Measurements from ENCODE around the gene LRMDA. TPM values are rescaled to one million over a fixed set of nuclear protein-coding genes. Genes with fewer than 3 reads are reported as not detected.
A peak's percentile ranks its signal among the peaks of the same experiment; 100 is the strongest.

The LRMDA gene
- total RNA-seq, 2 donors from 2014 or later = 12.2 to 25.4 TPM

- intact Hi-C loops (cut with DNase I) = no loop called here
Observed at GRCh38 chr10:75803816-75804552, 372.6 kb downstream of the LRMDA start.

DNA sequence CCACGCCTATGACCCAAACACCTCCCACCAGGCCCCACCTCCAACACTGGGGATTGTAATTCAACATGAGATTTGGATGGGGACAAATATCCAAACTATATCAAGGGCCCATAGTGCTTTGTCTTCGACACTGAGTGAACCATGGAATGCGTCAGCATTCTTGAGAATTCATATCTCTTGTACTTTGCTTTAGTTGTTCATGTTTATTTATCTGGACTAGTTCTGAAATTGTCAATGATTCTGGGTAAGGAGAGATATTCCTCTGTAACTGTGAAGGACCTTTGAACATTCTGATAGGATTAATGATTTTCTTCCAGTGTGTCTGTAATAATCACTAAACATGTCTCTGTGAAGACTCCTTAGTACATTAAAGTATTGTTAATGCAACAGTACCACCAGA is 374.8 kb downstream of the LRMDA start:
- 55 to 68% methylated on average over 3 of the region's 3 CpGs for WGBS, 2 donors

More at GRCh38 chr10:75803816-75804552, 372.6 kb downstream of the LRMDA start:
- H3K4me1 ChIP-seq = peaks cover 39% of the 10 kb centered on the region
- DNase-seq (peak; percentile 31 to 51 (median 40)), ATAC-seq (peak; percentile 29)
- no peaks in the 10 kb centered on the region for H3K27me3 ChIP-seq
- no peaks in the 10 kb centered on the region for H3K36me3 ChIP-seq (replicated peaks in 1 of 2; ENCODE audit: insufficient read depth in 1 of 2, low read depth in 2 of 2)
- no peaks in the 10 kb centered on the region for H3K9me3 ChIP-seq
- no peak overlapping the region for H3K4me3 ChIP-seq
- 66 to 72% methylated on average over 14 of the region's 14 CpGs for WGBS, 2 donors
- H3K27ac ChIP-seq = peak overlapping the region in 1 of 4 donors; percentile 67
- TF ChIP-seq, protein P1, sequence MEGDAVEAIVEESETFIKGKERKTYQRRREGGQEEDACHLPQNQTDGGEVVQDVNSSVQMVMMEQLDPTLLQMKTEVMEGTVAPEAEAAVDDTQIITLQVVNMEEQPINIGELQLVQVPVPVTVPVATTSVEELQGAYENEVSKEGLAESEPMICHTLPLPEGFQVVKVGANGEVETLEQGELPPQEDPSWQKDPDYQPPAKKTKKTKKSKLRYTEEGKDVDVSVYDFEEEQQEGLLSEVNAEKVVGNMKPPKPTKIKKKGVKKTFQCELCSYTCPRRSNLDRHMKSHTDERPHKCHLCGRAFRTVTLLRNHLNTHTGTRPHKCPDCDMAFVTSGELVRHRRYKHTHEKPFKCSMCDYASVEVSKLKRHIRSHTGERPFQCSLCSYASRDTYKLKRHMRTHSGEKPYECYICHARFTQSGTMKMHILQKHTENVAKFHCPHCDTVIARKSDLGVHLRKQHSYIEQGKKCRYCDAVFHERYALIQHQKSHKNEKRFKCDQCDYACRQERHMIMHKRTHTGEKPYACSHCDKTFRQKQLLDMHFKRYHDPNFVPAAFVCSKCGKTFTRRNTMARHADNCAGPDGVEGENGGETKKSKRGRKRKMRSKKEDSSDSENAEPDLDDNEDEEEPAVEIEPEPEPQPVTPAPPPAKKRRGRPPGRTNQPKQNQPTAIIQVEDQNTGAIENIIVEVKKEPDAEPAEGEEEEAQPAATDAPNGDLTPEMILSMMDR (IDR thresholded peaks at IDR 0.05) = peak in 3 of 7 experiments; percentile 13 to 26 (median 20)
- TF ChIP-seq POLR2A (IDR thresholded peaks at IDR 0.05) = no peak

DNA sequence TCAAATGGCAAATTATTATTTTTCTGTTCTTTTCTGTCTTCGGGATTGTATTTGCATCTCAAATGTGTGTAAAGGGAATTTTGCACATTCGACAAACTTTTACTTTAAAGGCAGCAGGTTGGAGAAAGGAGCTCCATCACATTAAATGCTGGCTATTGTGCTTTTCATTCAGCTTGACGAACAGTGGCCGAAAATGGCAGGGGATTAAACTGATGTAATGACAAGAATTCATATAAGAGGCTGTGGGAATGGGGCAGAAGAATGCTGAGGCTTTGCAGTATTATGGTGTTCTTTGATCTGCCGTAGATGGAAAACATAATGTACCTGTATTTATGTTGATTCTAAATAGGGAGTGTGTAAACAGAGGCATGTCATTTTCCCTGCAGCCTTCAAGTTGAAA is 376.0 kb downstream of the LRMDA start:
- ATAC-seq (no peak), DNase-seq (no peak)
- 88 to 93% methylated on average over 5 of the region's 5 CpGs for WGBS, 2 donors
- Histone ChIP-seq H3K4me3 (no peak overlapping the region), H3K9me3 (no peaks in the 10 kb centered on the region), H3K36me3 (replicated peaks in 1 of 2; ENCODE audit: insufficient read depth in 1 of 2, low read depth in 2 of 2) (no peaks in the 10 kb centered on the region), H3K27me3 (no peaks in the 10 kb centered on the region), H3K27ac (no peak overlapping the region), H3K4me1 (peaks cover 19% of the 10 kb centered on the region)
- TF ChIP-seq, protein P1 (IDR thresholded peaks at IDR 0.05) = no peak
- TF ChIP-seq POLR2A (IDR thresholded peaks at IDR 0.05) = no peak
- intact Hi-C loops (cut with DNase I) = no loop called here

More for the DNA sequence above, 374.8 kb downstream of the LRMDA start:
- no peaks in the 10 kb centered on the region for H3K9me3 ChIP-seq
- H3K4me3 ChIP-seq = no peak overlapping the region
- ATAC-seq (no peak), DNase-seq (no peak)
- intact Hi-C loops (cut with DNase I) = no loop called here
- no peak for TF ChIP-seq POLR2A (IDR thresholded peaks at IDR 0.05)
- TF ChIP-seq, protein P1 (IDR thresholded peaks at IDR 0.05) = no peak
- peaks cover 32% of the 10 kb centered on the region for H3K4me1 ChIP-seq
- no peaks in the 10 kb centered on the region for H3K36me3 ChIP-seq (replicated peaks in 1 of 2; ENCODE audit: insufficient read depth in 1 of 2, low read depth in 2 of 2)
- no peak overlapping the region for H3K27ac ChIP-seq
- H3K27me3 ChIP-seq = no peaks in the 10 kb centered on the region

DNA sequence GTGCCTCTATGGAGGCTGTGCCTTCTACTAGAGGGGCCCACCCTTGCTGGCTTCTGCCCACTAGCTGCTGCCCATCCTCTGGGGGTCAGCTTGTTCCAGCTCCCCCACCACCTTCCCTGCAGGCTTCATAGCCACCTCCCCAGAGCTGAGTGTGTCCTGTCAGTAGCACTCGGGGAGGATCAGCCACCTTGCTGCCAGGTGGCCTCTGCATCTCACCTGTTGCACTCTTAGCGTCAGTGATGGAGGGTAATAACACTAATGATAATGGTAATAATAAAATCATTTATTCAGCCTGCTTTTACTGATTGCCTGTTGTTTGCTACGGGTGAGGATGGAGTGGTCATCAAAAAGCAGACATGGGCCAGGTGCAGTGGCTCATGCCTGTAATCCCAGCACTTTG is 377.6 kb downstream of the LRMDA start:
- Histone ChIP-seq H3K4me1 (peaks cover 6% of the 10 kb centered on the region), H3K4me3 (no peak overlapping the region), H3K27ac (no peak overlapping the region), H3K36me3 (replicated peaks in 1 of 2; ENCODE audit: insufficient read depth in 1 of 2, low read depth in 2 of 2) (no peaks in the 10 kb centered on the region), H3K9me3 (no peaks in the 10 kb centered on the region), H3K27me3 (no peaks in the 10 kb centered on the region)
- no peak for TF ChIP-seq POLR2A (IDR thresholded peaks at IDR 0.05)
- TF ChIP-seq, protein P1 (IDR thresholded peaks at IDR 0.05) = no peak
- ATAC-seq (no peak), DNase-seq (no peak)
- intact Hi-C loops (cut with DNase I) = no loop called here
- 88 to 93% methylated on average over 3 of the region's 3 CpGs for WGBS, 2 donors

- DNase-seq (no peak), ATAC-seq (no peak)
- TF ChIP-seq POLR2A (IDR thresholded peaks at IDR 0.05) = no peak
- TF ChIP-seq, protein P1 (IDR thresholded peaks at IDR 0.05) = no peak
- Histone ChIP-seq H3K36me3 (replicated peaks in 1 of 2; ENCODE audit: insufficient read depth in 1 of 2, low read depth in 2 of 2) (no peaks in the 10 kb centered on the region), H3K9me3 (no peaks in the 10 kb centered on the region), H3K4me1 (no peaks in the 10 kb centered on the region), H3K27ac (no peak overlapping the region), H3K27me3 (no peaks in the 10 kb centered on the region), H3K4me3 (no peak overlapping the region)
- intact Hi-C loops (cut with DNase I) = no loop called here
Observed at GRCh38 chr10:75814014-75814413, 382.6 kb downstream of the LRMDA start.

Data from body of pancreas (tissue), 4 donors.